Activated CD4-positive, alpha-beta T cell treated with anti-CD3 and anti-CD28 coated beads, Interleukin-2, amount 50 U/mL, for 16 hours (primary cell): ENCODE results near the gene NVL.

ENCODE experiments used
- DNase-seq: peaks from one replicate; pipeline ENCODE4 v3.0.0-alpha.2; 2020

NVL gene

DNA sequence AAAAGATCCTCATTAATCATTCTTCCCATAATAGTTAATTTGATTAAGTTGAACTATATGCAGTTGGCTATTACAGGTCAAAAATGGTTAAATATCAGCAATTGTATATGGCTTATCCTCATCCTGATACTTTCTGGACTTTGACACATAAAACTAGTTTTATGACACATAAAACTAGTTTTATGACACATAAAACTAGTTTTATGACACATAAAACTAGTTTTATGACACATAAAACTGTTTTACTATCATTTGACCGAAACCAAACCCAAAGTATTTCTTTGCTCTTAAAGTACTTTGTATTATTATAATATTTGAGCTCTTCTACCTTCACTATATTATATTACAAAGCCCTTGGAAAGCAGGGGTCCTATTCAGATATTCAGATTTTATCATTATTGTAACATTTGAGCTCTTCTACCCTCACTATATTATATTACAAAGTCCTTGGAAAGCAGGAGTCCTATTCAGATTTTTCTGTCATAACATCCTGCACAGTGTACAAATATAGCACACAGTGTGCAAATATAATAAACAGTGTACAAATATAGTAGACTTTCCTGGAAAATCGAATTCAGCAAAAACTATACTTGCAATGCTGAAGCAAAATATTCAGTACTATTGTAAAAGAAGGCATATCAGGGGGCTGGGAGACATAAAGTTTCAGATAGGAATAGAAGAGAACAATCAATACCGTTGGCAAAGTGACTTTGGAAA lies 53.0 kb downstream of the NVL start:
- no peak for DNase-seq

GRCh38 chr1:224274970-224275626 lies 54.9 kb downstream of the NVL start:
- DNase-seq: no peak

- no peak for DNase-seq
These were observed 56.3 kb downstream of the NVL start for GRCh38 chr1:224273641-224274040.

- no peak for DNase-seq
These were observed 58.9 kb downstream of the NVL start for GRCh38 chr1:224271106-224271505.

- DNase-seq: no peak
These were observed 62.0 kb downstream of the NVL start for GRCh38 chr1:224267925-224268324.

DNA sequence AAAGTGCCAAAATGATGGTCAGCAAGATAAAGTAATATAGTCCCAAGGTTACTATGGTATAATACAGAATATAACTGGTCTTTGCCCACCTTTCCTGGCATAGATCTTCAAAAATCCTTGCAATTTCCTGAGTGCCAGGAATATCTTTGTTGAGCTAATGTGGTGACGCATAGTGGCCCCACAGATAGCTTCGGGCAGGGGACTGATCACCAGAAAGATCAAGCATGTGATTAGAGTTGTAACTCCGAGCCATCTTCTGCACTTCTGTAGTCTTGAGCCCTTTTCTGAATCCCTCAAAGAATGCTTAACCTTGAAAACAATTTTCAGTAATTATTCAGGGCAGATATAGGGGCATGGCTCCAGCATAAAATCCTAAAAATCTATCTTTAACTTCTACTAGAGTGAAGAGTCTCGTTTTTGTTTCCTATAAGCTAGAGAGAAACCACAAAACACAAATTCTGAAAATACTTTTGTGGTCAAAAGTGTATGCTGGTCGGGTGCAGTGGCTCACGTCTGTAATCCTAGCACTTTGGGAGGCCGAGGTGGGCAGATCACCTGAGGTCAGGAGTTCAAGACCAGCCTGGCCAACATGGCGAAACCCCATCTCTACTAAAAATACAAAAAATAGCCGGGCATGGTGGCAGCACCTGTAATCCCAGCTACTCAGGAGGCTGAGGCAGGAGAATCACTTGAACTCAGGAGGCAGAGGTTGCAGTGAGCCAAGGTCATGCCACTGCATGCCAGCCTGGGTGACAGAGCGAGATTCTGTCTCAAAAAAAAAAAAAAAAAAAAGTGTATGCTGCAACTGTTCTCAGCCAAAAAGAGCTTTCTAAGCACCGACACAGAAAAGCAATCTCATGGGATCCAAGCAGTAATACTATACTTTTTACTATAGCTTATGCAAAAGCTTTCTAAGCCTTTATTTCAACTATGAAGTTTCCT lies 62.8 kb downstream of the NVL start:
- peak; percentile 28 for DNase-seq

- DNase-seq: peak; percentile 21
These were observed 63.7 kb downstream of the NVL start for GRCh38 chr1:224266105-224266914.

DNA sequence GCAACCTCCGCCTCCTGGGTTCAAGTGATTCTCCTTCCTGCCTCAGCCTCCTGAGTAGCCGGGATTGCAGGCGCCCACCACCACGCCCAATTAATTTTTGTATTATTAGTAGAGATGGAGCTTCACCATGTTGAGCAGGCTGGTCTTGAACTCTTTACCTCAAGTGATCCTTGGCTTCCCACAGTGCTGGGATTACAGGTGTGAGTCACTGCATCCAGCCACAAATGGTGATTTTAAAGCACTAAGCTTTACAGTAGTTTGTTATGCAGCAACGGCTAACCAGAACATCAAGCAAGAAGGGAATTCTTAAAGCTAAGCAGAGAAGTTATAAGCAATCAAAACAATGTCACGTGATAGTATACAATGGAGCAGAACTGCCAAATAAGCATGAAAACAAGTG lies 65.7 kb downstream of the NVL start:
- no peak for DNase-seq

- no peak for DNase-seq
These were observed 67.5 kb downstream of the NVL start for GRCh38 chr1:224262373-224263054.

DNA sequence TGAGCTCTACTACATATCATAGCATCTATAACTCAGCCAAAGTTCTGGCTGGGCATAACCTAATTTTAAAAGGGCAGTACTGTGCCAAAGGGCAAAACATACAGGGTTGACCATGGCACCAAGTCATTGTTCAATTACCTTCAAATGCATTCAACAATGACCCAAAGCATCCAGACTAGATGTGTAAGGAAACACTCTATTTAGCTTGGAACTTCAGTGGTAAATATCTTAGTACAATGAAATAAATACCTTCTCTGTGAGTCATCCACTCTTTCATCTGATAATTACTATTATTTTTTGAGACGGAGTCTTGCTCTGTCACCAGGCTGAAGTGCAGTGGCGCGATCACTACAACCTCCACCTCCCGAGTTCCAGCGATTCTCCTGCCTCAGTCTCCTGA lies 70.0 kb downstream of the NVL start:
- DNase-seq: no peak

- DNase-seq: no peak
These were observed 71.6 kb downstream of the NVL start for GRCh38 chr1:224258351-224258750.

DNA sequence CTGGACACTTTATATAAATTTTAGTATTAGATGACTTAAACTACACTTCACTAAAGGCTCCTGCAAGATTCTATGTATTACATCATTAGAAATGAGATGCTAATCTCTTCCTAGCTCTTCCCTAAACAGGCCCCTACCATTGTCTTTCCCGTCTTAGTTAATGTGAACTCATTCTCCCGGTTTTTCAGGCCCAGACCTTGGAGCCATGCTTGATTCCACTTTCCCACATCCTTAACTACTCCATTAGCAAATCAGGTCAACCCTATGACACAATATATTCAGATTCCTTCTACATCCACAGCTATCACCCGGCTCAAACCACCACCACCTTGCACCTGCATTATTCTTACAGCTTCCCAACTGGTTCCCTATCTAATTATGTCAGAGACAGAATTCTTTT lies 73.3 kb downstream of the NVL start:
- DNase-seq: no peak

DNA sequence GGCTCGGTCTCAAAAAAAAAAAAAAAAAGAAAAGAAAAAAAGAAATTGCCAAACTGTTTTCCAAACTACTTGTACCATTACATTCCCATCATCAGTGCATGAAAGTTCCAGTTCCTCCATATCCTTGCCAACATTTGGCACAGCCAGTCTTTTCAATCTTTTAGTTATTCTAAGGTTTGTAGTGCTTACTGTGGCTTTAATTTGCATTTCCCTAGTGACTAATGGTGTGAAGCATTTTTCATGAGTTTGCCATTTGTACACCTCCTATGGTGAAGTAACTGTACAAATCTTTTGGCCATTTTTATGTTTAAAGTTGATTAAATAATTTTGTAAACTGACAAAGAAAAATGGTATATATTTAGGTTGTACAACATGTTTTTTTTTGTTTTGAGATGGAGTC lies 76.3 kb downstream of the NVL start:
- no peak for DNase-seq

GRCh38 chr1:224252479-224252878 lies 77.5 kb downstream of the NVL start:
- no peak for DNase-seq

DNA sequence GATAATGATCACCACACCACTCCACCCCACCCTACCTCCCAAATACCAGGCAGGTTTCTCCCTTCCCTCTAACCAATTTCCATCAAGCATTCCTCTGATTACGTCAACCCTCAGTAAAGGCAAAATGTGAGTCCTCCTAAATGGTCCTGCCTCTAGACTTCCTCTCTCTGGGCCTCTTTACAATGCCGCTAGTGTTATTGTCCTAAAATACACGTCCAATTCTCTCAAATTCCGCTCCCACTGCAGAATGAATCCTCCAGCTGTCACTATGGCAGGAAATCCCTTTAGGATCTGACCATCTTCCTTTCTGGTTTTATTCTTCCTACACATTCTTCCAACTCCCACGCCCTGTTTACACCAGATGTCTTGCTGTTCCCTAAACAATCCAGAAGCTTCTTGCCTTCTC lies 78.2 kb downstream of the NVL start:
- DNase-seq: no peak

- peak; percentile 19 for DNase-seq
These were observed 84.8 kb downstream of the NVL start for GRCh38 chr1:224245188-224245587.

GRCh38 chr1:224238756-224239155 lies 91.2 kb downstream of the NVL start:
- DNase-seq: no peak

GRCh38 chr1:224238212-224238611 lies 91.8 kb downstream of the NVL start:
- DNase-seq: no peak

- no peak for DNase-seq
These were observed 92.7 kb downstream of the NVL start for GRCh38 chr1:224237119-224237881.

- DNase-seq: no peak
These were observed 94.0 kb downstream of the NVL start for GRCh38 chr1:224235813-224236493.

GRCh38 chr1:224234017-224234416 lies 96.0 kb downstream of the NVL start:
- DNase-seq: no peak
